ENCODE results near the gene VAV3. TPM values are rescaled to one million over a fixed set of nuclear protein-coding genes. Genes with fewer than 3 reads are reported as not detected.

Gene VAV3
- total and polyA plus RNA-seq, 12 donors = 0.72 to 3.4 (median 1.9) TPM

DNA sequence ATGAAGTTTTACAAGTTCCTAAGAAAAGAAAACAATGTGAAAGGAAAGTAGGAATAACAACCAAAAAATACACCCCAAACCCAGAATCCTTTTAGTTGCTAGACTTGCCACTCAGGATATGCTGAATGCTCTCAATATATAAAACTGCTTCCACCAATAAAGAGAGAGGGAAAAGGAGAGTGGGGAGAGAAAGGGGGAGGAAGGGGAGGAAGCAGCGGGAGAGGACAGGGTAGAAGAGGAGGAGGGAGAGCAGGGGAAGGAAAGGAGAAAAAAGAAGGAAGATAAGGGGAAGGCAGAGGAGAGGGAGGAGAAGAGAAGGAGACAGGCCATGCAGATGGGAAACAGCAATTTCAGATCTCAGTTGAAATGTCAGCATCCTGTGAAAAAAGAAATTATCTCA lies 198.4 kb downstream of the VAV3 start:
- H3K4me1 ChIP-seq = peaks cover 0 to 8% (median 0%) of the 10 kb centered on the region in 9 donors
- WGBS, 2 donors = 57 to 71% methylated on average over 1 of the region's 1 CpG
- intact Hi-C loops (cut with DNase I) = no loop called here
- DNase-seq = no peak
- no peaks in the 10 kb centered on the region for H3K9me3 ChIP-seq
- H3K4me3 ChIP-seq = no peak overlapping the region
- no peaks in the 10 kb centered on the region for H3K27me3 ChIP-seq
- TF ChIP-seq, protein P1, sequence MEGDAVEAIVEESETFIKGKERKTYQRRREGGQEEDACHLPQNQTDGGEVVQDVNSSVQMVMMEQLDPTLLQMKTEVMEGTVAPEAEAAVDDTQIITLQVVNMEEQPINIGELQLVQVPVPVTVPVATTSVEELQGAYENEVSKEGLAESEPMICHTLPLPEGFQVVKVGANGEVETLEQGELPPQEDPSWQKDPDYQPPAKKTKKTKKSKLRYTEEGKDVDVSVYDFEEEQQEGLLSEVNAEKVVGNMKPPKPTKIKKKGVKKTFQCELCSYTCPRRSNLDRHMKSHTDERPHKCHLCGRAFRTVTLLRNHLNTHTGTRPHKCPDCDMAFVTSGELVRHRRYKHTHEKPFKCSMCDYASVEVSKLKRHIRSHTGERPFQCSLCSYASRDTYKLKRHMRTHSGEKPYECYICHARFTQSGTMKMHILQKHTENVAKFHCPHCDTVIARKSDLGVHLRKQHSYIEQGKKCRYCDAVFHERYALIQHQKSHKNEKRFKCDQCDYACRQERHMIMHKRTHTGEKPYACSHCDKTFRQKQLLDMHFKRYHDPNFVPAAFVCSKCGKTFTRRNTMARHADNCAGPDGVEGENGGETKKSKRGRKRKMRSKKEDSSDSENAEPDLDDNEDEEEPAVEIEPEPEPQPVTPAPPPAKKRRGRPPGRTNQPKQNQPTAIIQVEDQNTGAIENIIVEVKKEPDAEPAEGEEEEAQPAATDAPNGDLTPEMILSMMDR (IDR thresholded peaks at IDR 0.05) = no peak
- H3K27ac ChIP-seq = peak overlapping the region in 1 of 10 donors; percentile 11
- H3K36me3 ChIP-seq = peaks cover 0 to 38% (median 0%) of the 10 kb centered on the region in 9 donors
- peak in 1 of 8 donors; percentile 44 for ATAC-seq

DNA sequence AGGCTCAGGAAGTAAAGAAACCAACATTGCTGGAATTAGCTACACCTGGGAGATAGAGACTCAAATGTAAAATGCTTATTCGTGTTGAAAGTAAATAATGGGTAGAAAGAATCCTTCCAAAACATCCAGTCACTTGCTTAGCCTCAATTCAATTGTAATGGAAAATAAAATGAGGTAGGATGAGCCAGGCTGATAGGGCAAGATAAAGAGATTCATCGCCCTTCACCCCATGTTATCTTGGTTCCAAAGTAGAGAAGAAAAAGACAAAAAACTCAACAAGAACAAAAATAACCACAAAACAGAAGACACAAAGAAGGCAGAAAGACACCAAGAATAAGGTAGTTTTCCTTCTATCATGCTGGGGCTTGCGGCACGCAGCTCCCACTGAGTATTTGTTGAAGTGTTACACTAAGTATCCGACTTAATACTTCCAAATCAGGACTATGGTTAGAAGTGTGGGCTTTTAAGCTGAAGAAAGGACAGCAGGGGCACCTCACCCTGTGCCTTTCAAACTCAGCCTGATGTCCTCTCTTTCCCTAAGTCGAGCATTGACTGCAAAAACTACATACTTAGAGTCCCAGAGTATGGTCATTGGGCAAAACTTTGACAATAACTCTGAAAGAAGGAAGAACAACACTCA lies 202.1 kb downstream of the VAV3 start:
- WGBS, 2 donors = 77 to 86% methylated on average over 6 of the region's 6 CpGs

DNA sequence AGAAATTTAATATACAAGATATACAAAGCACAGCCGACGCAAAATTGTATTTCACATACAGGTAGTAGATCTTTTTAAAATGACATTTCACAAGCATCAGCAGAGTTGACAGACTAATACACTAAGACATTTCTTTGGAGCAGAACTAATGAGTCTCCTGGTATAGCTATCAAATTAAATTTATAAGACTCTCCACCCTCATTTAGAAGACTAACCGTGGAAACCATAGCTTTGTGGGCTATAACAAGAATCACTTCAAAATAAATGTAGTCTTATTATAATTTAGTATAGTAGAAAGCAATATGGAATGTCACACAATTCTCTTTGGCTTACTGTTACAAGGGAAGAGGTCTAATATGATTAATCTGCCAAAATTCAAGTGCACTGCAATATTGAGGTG lies 204.9 kb downstream of the VAV3 start:
- Histone ChIP-seq H3K27ac (no peak overlapping the region), H3K36me3 (peaks cover 0 to 51% (median 0%) of the 10 kb centered on the region in 9 donors), H3K9me3 (peaks cover 0 to 3% (median 0%) of the 10 kb centered on the region in 11 donors), H3K4me1 (no peaks in the 10 kb centered on the region), H3K27me3 (no peaks in the 10 kb centered on the region), H3K4me3 (no peak overlapping the region)
- WGBS, 2 donors = 94 to 97% methylated on average over 3 of the region's 3 CpGs
- intact Hi-C loops (cut with DNase I) = no loop called here
- ATAC-seq (no peak), DNase-seq (no peak)
- TF ChIP-seq, protein P1 (IDR thresholded peaks at IDR 0.05) = no peak

More for the DNA sequence above, 202.1 kb downstream of the VAV3 start:
- H3K36me3 ChIP-seq = peaks cover 0 to 47% (median 0%) of the 10 kb centered on the region in 9 donors
- H3K27me3 ChIP-seq = no peaks in the 10 kb centered on the region
- H3K9me3 ChIP-seq = peaks cover 0 to 3% (median 0%) of the 10 kb centered on the region in 11 donors
- peaks cover 0 to 8% (median 0%) of the 10 kb centered on the region in 9 donors for H3K4me1 ChIP-seq
- TF ChIP-seq, protein P1 (IDR thresholded peaks at IDR 0.05) = no peak
- no peak overlapping the region for H3K4me3 ChIP-seq
- no peak overlapping the region for H3K27ac ChIP-seq
- ATAC-seq = no peak
- intact Hi-C loops (cut with DNase I) = no loop called here
- DNase-seq = no peak

DNA sequence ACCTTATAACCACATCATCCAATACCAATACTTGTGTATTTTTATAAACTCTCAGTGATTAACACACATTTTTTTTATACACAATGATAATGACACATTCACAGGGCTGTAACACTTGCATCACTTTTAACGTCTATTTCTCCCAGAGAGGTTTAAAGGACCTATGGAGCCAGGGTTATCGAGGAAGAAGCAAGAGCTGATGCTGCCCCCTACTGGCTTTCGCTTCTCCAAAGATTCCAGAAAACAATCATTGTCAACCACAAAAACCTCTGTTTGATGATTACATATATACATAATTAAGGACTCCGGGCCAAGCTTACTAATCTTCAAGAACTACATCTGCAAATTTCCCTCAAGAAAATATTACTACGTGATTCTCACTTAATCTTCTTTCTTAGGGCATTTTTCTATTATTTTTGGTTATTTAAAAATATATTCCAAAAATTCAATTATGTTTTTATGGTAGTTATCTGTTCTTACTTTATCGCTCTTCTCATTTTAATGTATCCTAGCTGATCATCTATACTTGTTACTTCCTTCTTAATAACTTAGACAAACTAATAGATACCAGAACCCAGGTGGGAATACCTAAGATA lies 214.5 kb downstream of the VAV3 start:
- ATAC-seq = no peak
- intact Hi-C loops (cut with DNase I) = no loop called here
- H3K4me1 ChIP-seq = no peaks in the 10 kb centered on the region
- no peaks in the 10 kb centered on the region for H3K27me3 ChIP-seq
- H3K4me3 ChIP-seq = no peak overlapping the region
- H3K9me3 ChIP-seq = no peaks in the 10 kb centered on the region
- peaks cover 0 to 34% (median 0%) of the 10 kb centered on the region in 9 donors for H3K36me3 ChIP-seq
- 41 to 45% methylated on average over 6 of the region's 6 CpGs for WGBS, 2 donors
- TF ChIP-seq, protein P1 (IDR thresholded peaks at IDR 0.05) = peak in 8 of 9 donors; percentile 16 to 63 (median 40)
- DNase-seq = peak in 1 of 2 donors; percentile 15
- no peak overlapping the region for H3K27ac ChIP-seq
